HepG2 (cell line): ENCODE data around the gene MAP3K14. TPM values are rescaled to one million over a fixed set of nuclear protein-coding genes. Genes with fewer than 3 reads are reported as not detected.
A peak's percentile ranks its signal among the peaks of the same experiment; 100 is the strongest.

Experiments used
- ATAC-seq: fragments of 200-7000 bp; cut with Tn5 transposase; 3 replicates; pipeline ENCODE4 v1.9.1; 2020; ENCODE audit warnings: mild to moderate bottlenecking, moderate library complexity
- BruUV-seq: library from RNA; stranded (reverse); fragments of 400-500 nt; replicated peaks from 2 replicates; lab custom pipeline; 2021; lab: Mats Ljungman, UMichigan
- CTCF ChIA-PET: fragments of 300-600 bp; formaldehyde crosslinking; extraction: SDS; loops from one replicate; lab custom pipeline; 2021; ENCODE audit warnings: low total read pairs, inconsistent platforms, low intra/inter-chr PET ratio; lab: Yijun Ruan, JAX
- POLR2A ChIA-PET: fragments of 350-600 bp; sonication (Branson Sonifier 250); formaldehyde crosslinking; loops from one replicate; lab custom pipeline; 2020; ENCODE audit warnings: antibody characterized with exemption, inconsistent platforms; lab: Yijun Ruan, JAX
- DNase-seq: peaks from one replicate; pipeline ENCODE4 v3.0.0-alpha.2; 2015; ENCODE audit warnings: low spot score
- FAIRE-seq: peaks from 3 replicates; lab custom pipeline; 2011; peaks lifted over from hg19 to GRCh38; lab: Jason Lieb, UNC
- H2AFZ ChIP-seq: one replicate; pipeline ENCODE4 v1.6.1; 2011; ENCODE audit warnings: low read length, inconsistent platforms
- H3K27ac ChIP-seq: fragments of 300-600 bp; 3 replicates; pipeline ENCODE4 v1.8.0; 2011; ENCODE audit warnings: mixed run types, mild to moderate bottlenecking, mixed read lengths, low read length, inconsistent platforms; ENCODE audit not compliant: insufficient read depth; ENCODE audit errors: extremely low read length
- H3K27me3 ChIP-seq, 2 experiments: fragments of 200-600 bp in 1 of 2; 2 replicates in 1 of 2; 3 replicates in 1 of 2; pipeline versions ENCODE4 v1.6.0 to v1.8.0; 2011; ENCODE audit warnings: low read length in 2 of 2, mild to moderate bottlenecking in 2 of 2, moderate library complexity in 2 of 2, inconsistent platforms in 1 of 2; ENCODE audit not compliant: insufficient read depth in 2 of 2, control insufficient read depth in 1 of 2
- H3K36me3 ChIP-seq, 2 experiments: fragments of 200-600 bp in 1 of 2; replicated peaks in 1 of 2; 2 replicates in 1 of 2; 3 replicates in 1 of 2; pipeline versions ENCODE4 v1.5.1 to v1.8.0; 2011; ENCODE audit warnings: low read length in 2 of 2, inconsistent platforms in 1 of 2; ENCODE audit not compliant: insufficient read depth in 2 of 2, control insufficient read depth in 1 of 2
- H3K4me1 ChIP-seq: 2 replicates; pipeline ENCODE4 v1.5.1; 2012; ENCODE audit warnings: low read length, inconsistent platforms; ENCODE audit not compliant: insufficient read depth
- H3K4me2 ChIP-seq: 2 replicates; pipeline ENCODE4 v1.6.0; 2011; ENCODE audit warnings: low read depth, low read length, inconsistent platforms
- H3K4me3 ChIP-seq, 3 experiments: fragments of 200-600 bp in 1 of 3; sonication (generic), shearing (Covaris generic) in 1 of 3; replicated peaks in 1 of 3; 2 replicates each; pipeline ENCODE4 v1.5.1; 2011 to 2016; ENCODE audit warnings: low read length in 3 of 3, inconsistent platforms in 2 of 3, low read depth in 2 of 3, mild to moderate bottlenecking in 2 of 3, control low read depth in 1 of 3, mixed read lengths in 1 of 3; ENCODE audit not compliant: insufficient read depth in 1 of 3
- H3K79me2 ChIP-seq: one replicate; pipeline ENCODE4 v1.6.1; 2011; ENCODE audit warnings: low read length, inconsistent platforms; ENCODE audit not compliant: insufficient read depth
- H3K9ac ChIP-seq: 2 replicates; pipeline ENCODE4 v1.6.0; 2011; ENCODE audit warnings: mild to moderate bottlenecking, low read depth, low read length, inconsistent platforms; ENCODE audit not compliant: insufficient read depth
- H3K9me3 ChIP-seq: 2 replicates; pipeline ENCODE4 v1.5.1; 2012; ENCODE audit warnings: mild to moderate bottlenecking, low read length
- H4K20me1 ChIP-seq: 2 replicates; pipeline ENCODE4 v1.6.0; 2011; ENCODE audit warnings: inconsistent platforms, mild to moderate bottlenecking, low read length, moderate library complexity; ENCODE audit not compliant: insufficient read depth
- CCDC6 ChIP-seq: sonication (generic); formaldehyde crosslinking; IDR thresholded peaks from 2 replicates; pipeline ENCODE4 v1.8.1; 2022; ENCODE audit warnings: mild to moderate bottlenecking, missing genetic modification reagents, moderate library complexity
- EZH2 ChIP-seq: conservative IDR thresholded peaks from 2 replicates; pipeline ENCODE4 v1.6.1; 2012; ENCODE audit warnings: mild to moderate bottlenecking, low read depth, low read length, moderate library complexity
- ISX ChIP-seq: sonication (generic); formaldehyde crosslinking; conservative IDR thresholded peaks from 2 replicates; pipeline ENCODE4 v1.5.0; 2020; ENCODE audit warnings: missing genetic modification reagents
- MZF1 ChIP-seq: sonication (generic); formaldehyde crosslinking; IDR thresholded peaks from 2 replicates; pipeline ENCODE4 v1.8.1; 2023; ENCODE audit warnings: mild to moderate bottlenecking, missing genetic modification reagents, borderline replicate concordance
- NR2F1 ChIP-seq, 2 experiments: fragments of 450-650 bp in 1 of 2; formaldehyde crosslinking in 1 of 2; IDR thresholded peaks; 2 replicates each; pipeline versions ENCODE4 v1.5.0 to v1.6.1; 2016 to 2020; ENCODE audit warnings: mild to moderate bottlenecking in 1 of 2, missing compliant biosample characterization in 1 of 2, missing genetic modification reagents in 1 of 2, moderate library complexity in 1 of 2
- RFXAP ChIP-seq: sonication (generic); formaldehyde crosslinking; IDR thresholded peaks from 2 replicates; pipeline ENCODE4 v1.4.0; 2020; ENCODE audit warnings: missing genetic modification reagents, borderline replicate concordance
- SP140L ChIP-seq: sonication (generic); formaldehyde crosslinking; IDR thresholded peaks from 2 replicates; pipeline ENCODE4 v1.4.0; 2020; ENCODE audit warnings: missing genetic modification reagents, borderline replicate concordance
- TEAD2 ChIP-seq: sonication (generic); formaldehyde crosslinking; IDR thresholded peaks from 2 replicates; pipeline ENCODE4 v1.9.0; 2021; ENCODE audit warnings: missing genetic modification reagents
- TERF1 ChIP-seq: sonication (generic); formaldehyde crosslinking; IDR thresholded peaks from 2 replicates; pipeline ENCODE4 v1.8.0; 2022; ENCODE audit warnings: mild to moderate bottlenecking, missing genetic modification reagents, moderate library complexity
- TOPORS ChIP-seq: sonication (generic); formaldehyde crosslinking; IDR thresholded peaks from 2 replicates; pipeline ENCODE4 v1.8.0; 2023; ENCODE audit warnings: mild to moderate bottlenecking, missing genetic modification reagents
- TSC22D2 ChIP-seq: sonication (generic); formaldehyde crosslinking; IDR thresholded peaks from 2 replicates; pipeline ENCODE4 v1.5.1; 2020; ENCODE audit warnings: missing genetic modification reagents, mild to moderate bottlenecking, borderline replicate concordance
- ZFP41 ChIP-seq: sonication (generic); formaldehyde crosslinking; IDR thresholded peaks from 2 replicates; pipeline ENCODE4 v1.4.0; 2020; ENCODE audit warnings: mild to moderate bottlenecking, missing genetic modification reagents, borderline replicate concordance
- ZNF337 ChIP-seq: sonication (generic); formaldehyde crosslinking; IDR thresholded peaks from 2 replicates; pipeline ENCODE4 v1.5.1; 2020; ENCODE audit warnings: missing genetic modification reagents, low read depth, mild to moderate bottlenecking, borderline replicate concordance
- ZNF451 ChIP-seq: sonication (generic); formaldehyde crosslinking; IDR thresholded peaks from 2 replicates; pipeline ENCODE4 v1.5.0; 2020; ENCODE audit warnings: mild to moderate bottlenecking, missing genetic modification reagents
- ZNF746 ChIP-seq: sonication (generic); formaldehyde crosslinking; IDR thresholded peaks from 2 replicates; pipeline ENCODE4 v1.8.0; 2022; ENCODE audit warnings: mild to moderate bottlenecking, missing genetic modification reagents
- WGBS: methylation state at CpG from one replicate; pipeline ENCODE4 v1.1.6; 2017; ENCODE audit warnings: low lambda C conversion rate; 5-methylcytosine and 5-hydroxymethylcytosine counted together
- in situ Hi-C: cut with HindIII; loops from 2 replicates; pipeline ENCODE4 v1.10.0; 2017; ENCODE audit warnings: low pct_unique_long_range_greater_than_20kb; ENCODE audit not compliant: extremely low pct_ligation_motif_present
- intact Hi-C: fragments of 100-400 bp; cut with micrococcal nuclease; formaldehyde crosslinking; loops from one replicate; pipeline ENCODE4 v1.10.0; 2022; ENCODE audit not compliant: unreplicated experiment
- polyA plus RNA-seq, 8 experiments: library from polyadenylated mRNA; depleted of rRNA in 3 of 8; stranded (reverse) in 7 of 8; unstranded in 1 of 8; fragments of >200 nt; fragmentation: Illumina TruSeq in 4 of 8; extraction: Trizol in 4 of 8; gene quantifications; 2 replicates each; pipeline versions ENCODE4 v1.2.1 to v1.2.3, GENCODE V29; 2011 to 2016; ENCODE audit warnings: low read depth in 4 of 8, missing spikeins in 1 of 8, mixed read lengths in 1 of 8; ENCODE audit not compliant: insufficient read depth in 1 of 8
- total RNA-seq, 5 experiments: library from RNA; depleted of rRNA; stranded (reverse); fragments of >200 nt; fragmentation: Illumina TruSeq; extraction: Trizol; gene quantifications; 2 replicates each; pipeline ENCODE4 v1.2.3, GENCODE V29; 2016; ENCODE audit warnings: low read depth in 1 of 5
- TF ChIP-seq, protein P1 (sequence below): conservative IDR thresholded peaks from 2 replicates; pipeline ENCODE4 v1.6.1; 2018; ENCODE audit warnings: missing genetic modification reagents

The MAP3K14 gene
- total and polyA plus RNA-seq, 2 of the 13 experiments (the other 11 are each of a cell fraction or from before 2014, with no cell fraction given) = 2.6 TPM

DNA sequence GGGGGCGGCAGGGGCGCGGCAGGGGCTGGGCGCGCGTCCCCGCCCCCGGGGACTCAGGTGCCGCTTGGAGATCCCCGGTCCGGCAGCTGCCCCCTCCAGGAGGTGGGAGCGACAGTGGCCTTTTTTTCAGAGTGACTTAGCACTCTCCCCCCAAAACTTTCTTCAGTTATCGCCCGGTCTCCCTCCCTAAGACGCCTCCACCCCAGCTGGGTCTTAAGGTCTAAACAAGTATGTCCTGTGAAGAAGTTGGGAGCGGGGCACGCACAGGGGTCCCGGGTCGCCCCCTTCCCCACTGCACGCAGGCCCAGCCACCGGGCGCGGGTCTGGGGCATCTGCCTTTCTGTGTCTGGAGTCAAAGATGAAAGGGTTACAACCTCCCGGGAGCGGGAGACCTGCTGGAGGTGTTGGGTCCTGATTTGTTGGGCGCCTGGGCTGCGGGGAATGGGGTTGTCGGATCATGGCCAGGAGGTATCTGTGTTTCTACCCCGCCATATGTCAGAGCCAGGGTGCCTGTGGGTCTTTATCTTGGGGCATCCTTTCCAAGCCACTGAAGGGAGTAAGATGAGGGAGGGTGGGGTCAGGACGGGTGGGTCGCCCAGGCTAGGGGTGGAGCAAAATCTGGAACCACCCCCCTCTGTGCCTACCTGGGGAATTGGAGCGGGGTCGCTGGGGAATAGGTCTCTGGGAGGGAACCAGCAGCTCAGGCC, 94.4 kb downstream of the MAP3K14 start:
- H2AFZ ChIP-seq = no peak overlapping the region

GRCh38 chr17:45222014-45222288, 94.9 kb downstream of the MAP3K14 start:
- no peaks in the 10 kb centered on the region for H3K79me2 ChIP-seq
- 0% methylated on average over 1 of the region's 38 CpGs for WGBS
- ChIA-PET CTCF (interaction anchor here (4.8 kb wide), 1 partner anchor 13 kb away, joined by 63 read pairs; no protein-coding TSS in a partner anchor), POLR2A (no interaction called here)
- H3K4me3 ChIP-seq = peak overlapping the region in 1 of 3 experiments; percentile 60; a peak in 3 of 6 replicates
- no peaks in the 10 kb centered on the region for H3K9me3 ChIP-seq
- DNase-seq = no peak
- H3K4me1 ChIP-seq = peaks cover 26% of the 10 kb centered on the region
- no peak for FAIRE-seq
- H4K20me1 ChIP-seq = no peaks in the 10 kb centered on the region
- no peak overlapping the region for H3K27ac ChIP-seq
- H3K27me3 ChIP-seq = peaks cover 23 to 65% of the 10 kb centered on the region in 2 experiments; a peak in 4 of 5 replicates
- no TSS peak for BruUV-seq
- no peak overlapping the region for H3K9ac ChIP-seq
- no peak overlapping the region for H2AFZ ChIP-seq
- in situ Hi-C loops (no loop called here), intact Hi-C loops (no loop called here)
- no peaks in the 10 kb centered on the region for H3K36me3 ChIP-seq
- H3K4me2 ChIP-seq = peak overlapping the region; percentile 67
- no peak for ATAC-seq
- TF ChIP-seq ZNF451 (CRISPR knock-in tag) (no peak), TERF1 (CRISPR knock-in tag) (no peak), ISX (CRISPR knock-in tag) (no peak), SP140L (CRISPR knock-in tag) (no peak), ZNF746 (CRISPR knock-in tag) (no peak), CCDC6 (CRISPR knock-in tag) (no peak), TOPORS (CRISPR knock-in tag) (no peak)
- TF ChIP-seq, protein P1, sequence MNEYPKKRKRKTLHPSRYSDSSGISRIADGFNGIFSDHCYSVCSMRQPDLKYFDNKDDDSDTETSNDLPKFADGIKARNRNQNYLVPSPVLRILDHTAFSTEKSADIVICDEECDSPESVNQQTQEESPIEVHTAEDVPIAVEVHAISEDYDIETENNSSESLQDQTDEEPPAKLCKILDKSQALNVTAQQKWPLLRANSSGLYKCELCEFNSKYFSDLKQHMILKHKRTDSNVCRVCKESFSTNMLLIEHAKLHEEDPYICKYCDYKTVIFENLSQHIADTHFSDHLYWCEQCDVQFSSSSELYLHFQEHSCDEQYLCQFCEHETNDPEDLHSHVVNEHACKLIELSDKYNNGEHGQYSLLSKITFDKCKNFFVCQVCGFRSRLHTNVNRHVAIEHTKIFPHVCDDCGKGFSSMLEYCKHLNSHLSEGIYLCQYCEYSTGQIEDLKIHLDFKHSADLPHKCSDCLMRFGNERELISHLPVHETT (CRISPR knock-in tag) = no peak

More for the DNA sequence above, 94.4 kb downstream of the MAP3K14 start:
- no peak for ATAC-seq
- Histone ChIP-seq H3K36me3 (no peaks in the 10 kb centered on the region), H3K79me2 (no peaks in the 10 kb centered on the region), H3K4me3 (peak overlapping the region in 1 of 3 experiments; percentile 60; a peak in 1 of 6 replicates), H4K20me1 (no peaks in the 10 kb centered on the region), H3K27ac (no peak overlapping the region), H3K9me3 (no peaks in the 10 kb centered on the region), H3K27me3 (peaks cover 25 to 65% of the 10 kb centered on the region in 2 experiments; a peak in 4 of 5 replicates), H3K4me1 (peaks cover 31% of the 10 kb centered on the region), H3K4me2 (peak overlapping the region; percentile 67; the same call in 1 of the 2 replicates), H3K9ac (no peak overlapping the region)
- intact Hi-C loops = no loop called here
- no peak for FAIRE-seq
- BruUV-seq = no TSS peak
- in situ Hi-C loops = no loop called here
- CTCF ChIA-PET = interaction anchor here (4.8 kb wide), 1 partner anchor 13 kb away, joined by 63 read pairs; no protein-coding TSS in a partner anchor
- no peak for DNase-seq
- 32% methylated on average over 25 of the region's 33 CpGs for WGBS
- POLR2A ChIA-PET = no interaction called here
- 0 out of 2 replicates have a peak, but pooled peaks have one; percentile 78 for TF ChIP-seq EZH2
- TF ChIP-seq NR2F1 (CRISPR knock-in tag; IDR thresholded peaks at IDR 0.05) = no peak
- TF ChIP-seq MZF1 (CRISPR knock-in tag) = no peak
- no peak for TF ChIP-seq ZNF337 (CRISPR knock-in tag)
- no peak for TF ChIP-seq ZFP41 (CRISPR knock-in tag)
- TF ChIP-seq TSC22D2 (CRISPR knock-in tag) = no peak
- no peak for TF ChIP-seq RFXAP (CRISPR knock-in tag)
- no peak for TF ChIP-seq TEAD2 (CRISPR knock-in tag)
